HG03442 (cell line): ENCODE results near the gene RAB10.
A peak's percentile ranks its signal among the peaks of the same experiment; 100 is the strongest.
"Not testable (repeated sequence)": the region's sequence is repeated elsewhere in the genome, so short reads cannot be mapped to it uniquely, and the experiment has no call there.

Experiments
- ATAC-seq: cut with Tn5 transposase; IDR thresholded peaks from one replicate; pipeline ENCODE4 v1.9.1; 2021; ENCODE audit warnings: mild to moderate bottlenecking, moderate library complexity; ENCODE audit not compliant: unreplicated experiment

RAB10 gene

GRCh38 chr2:26054598-26055348 lies 20.9 kb downstream of the RAB10 start:
- ATAC-seq, result no peak

DNA sequence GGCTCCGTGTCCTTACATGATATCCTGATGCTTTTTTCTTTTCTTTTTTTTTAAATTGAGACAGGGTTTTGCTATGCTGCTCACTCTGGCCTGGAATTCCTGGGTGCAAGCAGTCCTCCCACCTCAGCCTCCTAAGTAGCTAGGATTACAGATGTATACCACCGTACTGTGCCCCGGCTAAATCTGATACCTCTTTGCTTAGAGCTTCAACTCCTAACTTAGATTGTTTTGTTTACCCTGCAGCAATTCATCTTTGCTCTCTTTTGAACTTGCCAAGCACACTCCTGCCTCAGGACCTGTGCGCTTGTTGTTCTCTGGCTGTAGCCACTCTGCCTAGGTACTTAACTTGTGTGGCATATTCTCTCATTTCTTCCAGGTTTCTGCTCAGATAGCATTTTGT lies 24.5 kb downstream of the RAB10 start:
- ATAC-seq, result no peak

GRCh38 chr2:26059542-26059941 lies 25.7 kb downstream of the RAB10 start:
- ATAC-seq, result no peak

DNA sequence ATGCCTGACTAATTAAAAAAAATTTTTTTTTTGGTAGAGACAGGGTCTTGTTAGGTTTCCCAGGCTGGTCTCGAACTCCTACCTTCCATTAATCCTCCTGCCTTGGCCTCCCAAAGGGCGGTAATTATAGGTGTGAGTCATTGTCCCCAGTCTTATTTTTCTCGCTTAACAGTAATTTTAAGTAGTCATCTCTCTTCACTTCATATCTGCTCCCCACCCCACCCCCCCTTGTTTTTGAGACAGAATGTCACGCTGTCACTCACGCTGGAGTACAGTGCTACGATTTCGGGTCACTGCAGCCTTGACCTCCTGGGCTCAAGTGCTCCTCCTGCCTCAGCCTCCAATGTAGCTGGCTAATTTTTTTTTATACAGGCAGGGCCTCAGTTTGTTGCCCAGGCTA lies 27.7 kb downstream of the RAB10 start:
- ATAC-seq, result no peak

DNA sequence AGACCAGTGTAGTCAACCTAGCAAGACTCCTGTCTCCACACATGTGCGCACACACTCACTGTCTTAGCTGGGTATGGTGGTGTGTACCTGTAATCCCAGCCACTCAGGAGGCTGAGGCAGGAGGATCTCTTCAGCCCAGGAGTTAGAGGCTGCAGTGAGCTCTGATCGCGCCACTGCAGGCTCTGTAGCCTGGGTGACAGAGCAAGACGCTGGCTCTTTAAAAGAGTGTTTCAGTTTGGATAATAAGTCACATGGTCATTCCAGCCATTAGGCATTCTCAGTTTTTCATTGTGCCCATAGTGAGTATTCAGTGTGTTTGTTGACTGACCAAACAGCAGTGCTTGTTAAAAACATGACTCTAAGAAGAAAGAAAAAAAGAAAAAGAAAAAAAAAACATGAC lies 31.0 kb downstream of the RAB10 start:
- ATAC-seq, result no peak

DNA sequence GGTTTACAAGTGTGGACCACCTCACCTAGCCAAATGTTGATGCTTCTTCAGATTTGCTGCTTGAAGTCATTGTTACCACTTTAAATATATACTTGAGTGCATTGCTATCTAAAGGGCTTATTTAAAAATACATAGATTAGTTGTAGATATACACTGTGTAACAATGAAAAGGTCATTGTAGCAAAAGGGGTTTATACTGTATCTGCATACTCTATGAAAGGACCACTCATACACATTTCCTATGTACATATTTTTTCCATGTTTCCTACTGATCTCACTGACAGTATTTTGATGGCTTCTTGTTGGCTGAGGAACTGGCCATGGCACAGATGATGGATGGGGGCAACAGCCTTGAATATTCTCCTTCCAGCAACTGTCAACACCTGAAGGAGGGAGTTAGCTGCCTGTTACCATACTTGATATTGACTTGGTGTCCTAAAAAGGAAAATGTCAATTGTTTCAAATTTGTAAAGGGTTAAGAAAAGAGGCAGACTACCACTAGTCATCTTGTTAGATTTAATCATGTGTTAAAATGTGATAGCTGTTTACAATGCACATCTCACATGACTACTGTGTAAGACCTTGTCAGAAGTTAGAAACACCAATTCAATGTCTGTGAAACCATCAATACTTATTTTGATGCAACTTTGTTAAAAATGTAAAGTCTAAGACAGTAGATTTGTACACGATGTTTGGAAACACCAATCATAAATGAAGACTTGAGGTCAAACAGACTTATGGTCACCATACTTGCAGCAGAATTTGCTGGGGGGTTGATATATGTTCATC lies 33.5 kb downstream of the RAB10 start:
- ATAC-seq, result no peak

GRCh38 chr2:26067980-26068507 lies 34.2 kb downstream of the RAB10 start:
- ATAC-seq, result no peak

DNA sequence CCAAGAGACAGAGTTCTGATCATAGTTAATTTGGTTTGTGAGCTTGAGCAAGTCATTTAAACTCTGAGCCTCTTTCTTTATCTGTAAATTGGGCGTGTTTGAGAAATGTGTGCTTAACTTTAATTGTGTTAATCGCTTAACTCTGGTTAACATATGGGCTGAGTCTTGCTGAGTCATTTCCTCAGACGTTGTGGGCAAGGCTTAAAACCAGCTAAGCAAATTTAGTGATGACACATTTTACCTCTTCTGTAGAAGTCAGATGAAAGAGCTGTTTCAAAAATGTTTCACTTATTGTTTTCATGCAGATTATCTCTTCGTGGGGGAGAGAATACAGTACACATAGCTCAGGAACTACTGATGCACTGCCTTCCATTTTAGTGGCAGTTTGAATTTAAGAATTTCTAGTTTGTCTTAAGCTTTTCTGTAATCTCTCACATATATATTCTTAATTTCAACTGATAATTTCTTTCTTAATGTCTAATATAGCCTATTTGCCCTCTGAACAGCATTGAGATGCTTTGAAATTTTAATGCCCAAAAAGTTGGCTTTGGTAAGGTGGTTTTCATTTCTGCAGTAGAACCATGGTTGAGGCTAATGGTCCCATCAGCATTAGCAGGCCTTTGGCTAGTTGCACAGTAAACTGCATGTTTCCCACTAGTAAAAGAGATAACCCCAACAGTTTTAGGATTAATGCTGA lies 34.9 kb downstream of the RAB10 start:
- ATAC-seq, result peak; percentile 69

- no peak for ATAC-seq
Observed at GRCh38 chr2:26070730-26071129, 36.8 kb downstream of the RAB10 start.

- no peak for ATAC-seq
Observed at GRCh38 chr2:26072925-26073768, 39.3 kb downstream of the RAB10 start.

- ATAC-seq, result no peak
Observed at GRCh38 chr2:26073830-26074229, 39.9 kb downstream of the RAB10 start.

DNA sequence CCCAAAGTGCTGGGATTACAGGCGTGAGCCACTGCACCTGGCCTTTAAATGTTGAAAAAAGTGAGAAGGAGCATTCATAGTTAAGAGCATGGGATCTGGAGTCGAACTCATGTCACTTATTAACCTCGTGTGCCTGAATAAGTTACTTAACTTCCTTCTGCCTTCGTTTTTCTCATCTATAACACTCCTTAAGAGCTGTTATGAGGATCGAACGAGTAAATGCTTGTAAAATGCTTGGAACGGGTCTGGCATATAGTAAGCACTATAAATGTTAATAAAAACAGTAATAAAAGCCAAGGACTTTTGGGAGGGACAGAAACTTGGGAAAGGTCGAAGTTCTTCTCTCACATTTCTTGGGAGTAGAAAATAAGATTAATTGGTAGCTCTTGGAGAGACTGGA lies 40.8 kb downstream of the RAB10 start:
- ATAC-seq, result no peak

- ATAC-seq, result no peak
Observed at GRCh38 chr2:26075173-26075572, 41.3 kb downstream of the RAB10 start.

DNA sequence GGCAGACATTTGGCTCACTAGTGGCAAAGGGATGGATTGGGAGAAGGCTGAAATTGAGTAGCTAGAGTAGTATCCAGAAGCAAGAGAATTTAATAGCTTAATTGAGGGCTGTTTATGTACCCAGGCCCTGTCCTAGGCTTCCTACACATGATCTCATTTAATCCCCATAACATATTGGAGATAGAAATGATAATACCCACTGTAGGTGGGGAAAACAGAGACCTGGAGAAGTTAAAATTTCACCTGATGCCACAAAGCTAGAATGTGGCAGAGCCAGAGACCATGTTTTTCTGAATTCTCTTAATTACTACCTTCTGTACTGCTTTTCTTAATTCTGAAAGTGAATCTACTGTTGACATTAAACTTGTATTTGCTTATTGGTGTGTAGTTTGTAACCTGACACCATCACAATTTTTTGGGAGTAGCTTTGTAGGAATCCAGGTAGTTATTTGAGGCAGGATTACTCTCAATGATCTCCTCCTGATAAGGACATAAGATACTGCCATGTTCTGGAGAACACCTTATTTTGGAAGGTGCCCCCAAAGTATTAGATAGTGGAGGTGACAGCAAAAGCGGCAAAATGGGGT lies 42.2 kb downstream of the RAB10 start:
- ATAC-seq, result no peak

GRCh38 chr2:26077291-26077690 lies 43.4 kb downstream of the RAB10 start:
- ATAC-seq, result no peak

DNA sequence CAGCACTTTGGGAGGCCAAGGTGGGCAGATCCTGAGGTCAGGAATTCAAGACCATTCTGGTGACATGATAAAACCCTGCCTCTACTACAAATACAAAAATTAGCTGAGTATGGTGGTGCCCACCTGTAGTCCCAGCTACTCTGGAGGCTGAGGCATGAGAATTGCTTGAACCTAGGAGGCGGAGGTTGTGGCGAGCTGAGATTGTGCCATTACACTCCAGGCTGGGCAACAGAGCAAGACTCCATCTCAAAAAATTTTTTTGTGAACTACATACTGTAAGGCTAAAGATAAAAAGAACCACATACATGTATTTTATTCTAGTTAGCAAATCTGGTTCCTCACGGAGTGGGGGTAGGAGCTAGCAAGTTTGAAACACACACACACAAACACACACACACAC lies 45.1 kb downstream of the RAB10 start:
- ATAC-seq, result no peak

GRCh38 chr2:26080356-26080755 lies 46.5 kb downstream of the RAB10 start:
- ATAC-seq, result no peak

- ATAC-seq, result not testable (repeated sequence)
Observed at GRCh38 chr2:26080925-26081324, 47.0 kb downstream of the RAB10 start.

- ATAC-seq, result no peak
Observed at GRCh38 chr2:26081556-26081955, 47.7 kb downstream of the RAB10 start.

GRCh38 chr2:26086155-26086637 lies 52.3 kb downstream of the RAB10 start:
- no peak for ATAC-seq
